Colonic mucosa (tissue), 4 donors: Measurements from ENCODE around the gene LPCAT3. TPM values are rescaled to one million over a fixed set of nuclear protein-coding genes. Genes with fewer than 3 reads are reported as not detected.

Source experiments
- DNase-seq: peaks from one replicate; pipeline ENCODE4 v3.0.0-alpha.2; 2020
- H3K27ac ChIP-seq: fragments of 200-600 bp; one replicate; pipeline ENCODE4 v1.8.0; 2021
- H3K27me3 ChIP-seq: fragments of 200-600 bp; one replicate; pipeline ENCODE4 v1.8.0; 2021
- H3K36me3 ChIP-seq: fragments of 200-600 bp; one replicate; pipeline ENCODE4 v1.8.0; 2021
- H3K4me1 ChIP-seq: fragments of 200-600 bp; one replicate; pipeline ENCODE4 v1.8.0; 2021; ENCODE audit warnings: mild to moderate bottlenecking
- H3K4me3 ChIP-seq: fragments of 200-600 bp; one replicate; pipeline ENCODE4 v1.8.0; 2021
- H3K9ac ChIP-seq, 2 donors: one replicate each; pipeline ENCODE4 v1.7.0; 2013; ENCODE audit warnings: control low read depth in 2 of 2, low read depth in 2 of 2, low read length in 2 of 2
- H3K9me3 ChIP-seq: fragments of 200-600 bp; one replicate; pipeline ENCODE4 v1.8.0; 2021
- CTCF ChIP-seq: fragments of 200-600 bp; IDR thresholded peaks from one replicate; pipeline ENCODE4 v1.8.0; 2022; ENCODE audit warnings: antibody characterized with exemption, mild to moderate bottlenecking
- intact Hi-C: fragments of 100-400 bp; cut with DNase I; formaldehyde crosslinking; loops from one replicate; pipeline ENCODE4 v1.14.1; 2022
- total RNA-seq, 2 donors: library from RNA; stranded (reverse); fragmentation: NEBNext Ultra II Directional in 1 of 2; extraction: Animal tissue kit (Norgen Biotek cat#: 25700) in 1 of 2; gene quantifications; one replicate each; pipeline ENCODE4 v1.2.1, GENCODE V29; 2021
- donor health status: healthy.
- donor health status: DM: no; HTN: no; CAD: no.
- donor health status: DM: no; HTN: no; CAD: no.

The LPCAT3 gene
- total RNA-seq, 2 donors from 2014 or later: 71.8 to 77.9 TPM

- intact Hi-C loops: loop anchor here (5.0 kb wide), 1 partner anchor 100 kb away; the partner anchor contains the start of gene TPI1
- H3K9me3 ChIP-seq: no peaks in the 10 kb centered on the region
- H3K27me3 ChIP-seq: no peaks in the 10 kb centered on the region
- peaks cover 5% of the 10 kb centered on the region for H3K36me3 ChIP-seq
- H3K27ac ChIP-seq: no peak overlapping the region
- DNase-seq: no peak
- peak overlapping the region; percentile 15 to 99 for H3K9ac ChIP-seq
- peaks cover 30% of the 10 kb centered on the region for H3K4me1 ChIP-seq
- TF ChIP-seq CTCF: no peak
- H3K4me3 ChIP-seq: no peak overlapping the region
Measured at GRCh38 chr12:6967651-6968100, 50.6 kb downstream of the LPCAT3 start.

GRCh38 chr12:6966351-6966750, 51.9 kb downstream of the LPCAT3 start:
- TF ChIP-seq CTCF: no peak
- Histone ChIP-seq H3K36me3 (peaks cover 5% of the 10 kb centered on the region), H3K9ac (peak overlapping the region in 1 of 2 donors; percentile 98), H3K27ac (peak overlapping the region; percentile 95), H3K9me3 (no peaks in the 10 kb centered on the region), H3K4me3 (no peak overlapping the region), H3K4me1 (peaks cover 26% of the 10 kb centered on the region), H3K27me3 (no peaks in the 10 kb centered on the region)
- DNase-seq: no peak
- intact Hi-C loops: loop anchor here (5.0 kb wide), 1 partner anchor 99 kb away; the partner anchor contains the start of gene TPI1

GRCh38 chr12:6965714-6966113, 52.6 kb downstream of the LPCAT3 start:
- H3K27ac ChIP-seq: peak overlapping the region; percentile 95
- peaks cover 26% of the 10 kb centered on the region for H3K4me1 ChIP-seq
- peak overlapping the region in 1 of 2 donors; percentile 98 for H3K9ac ChIP-seq
- no peaks in the 10 kb centered on the region for H3K9me3 ChIP-seq
- no peak overlapping the region for H3K4me3 ChIP-seq
- intact Hi-C loops: loop anchor here (2.0 to 5.0 kb wide), 2 partner anchors 21 to 98 kb away; partner anchors contain the start of genes C12orf57 and TPI1
- H3K36me3 ChIP-seq: peaks cover 5% of the 10 kb centered on the region
- no peaks in the 10 kb centered on the region for H3K27me3 ChIP-seq
- DNase-seq: no peak
- TF ChIP-seq CTCF: no peak

GRCh38 chr12:6965026-6965661, 53.1 kb downstream of the LPCAT3 start:
- Histone ChIP-seq H3K36me3 (peaks cover 5% of the 10 kb centered on the region), H3K9me3 (no peaks in the 10 kb centered on the region), H3K27ac (peak overlapping the region; percentile 95), H3K9ac (peak overlapping the region; percentile 63 to 98), H3K27me3 (no peaks in the 10 kb centered on the region), H3K4me1 (peaks cover 31% of the 10 kb centered on the region), H3K4me3 (peak overlapping the region; percentile 57)
- TF ChIP-seq CTCF: peak; percentile 92
- DNase-seq: peak; percentile 95
- intact Hi-C loops: loop anchor here (2.0 to 5.0 kb wide), 2 partner anchors 20 to 98 kb away; partner anchors contain the start of genes C12orf57 and TPI1

GRCh38 chr12:6964605-6965025, 53.7 kb downstream of the LPCAT3 start:
- H3K27me3 ChIP-seq: no peaks in the 10 kb centered on the region
- H3K4me1 ChIP-seq: peaks cover 36% of the 10 kb centered on the region
- TF ChIP-seq CTCF: no peak
- peak overlapping the region; percentile 95 for H3K27ac ChIP-seq
- intact Hi-C loops: loop anchor here (2.0 to 5.0 kb wide), 2 partner anchors 20 to 97 kb away; partner anchors contain the start of genes C12orf57 and TPI1
- peak overlapping the region; percentile 57 for H3K4me3 ChIP-seq
- no peaks in the 10 kb centered on the region for H3K9me3 ChIP-seq
- H3K36me3 ChIP-seq: peaks cover 5% of the 10 kb centered on the region
- peak overlapping the region; percentile 63 to 98 for H3K9ac ChIP-seq
- no peak for DNase-seq
